Vagina (tissue), 2 donors: ENCODE results near the gene LRP11. TPM values are rescaled to one million over a fixed set of nuclear protein-coding genes. Genes with fewer than 3 reads are reported as not detected.

Source experiments
- DNase-seq, 2 donors: peaks; one replicate each; pipeline ENCODE4 v3.0.0-alpha.2; 2017; ENCODE audit errors: extremely low spot score in 2 of 2
- H3K27ac ChIP-seq: fragments of 200-600 bp; sonication (generic); one replicate; pipeline ENCODE4 v1.5.1; 2019
- H3K27me3 ChIP-seq: fragments of 200-600 bp; sonication (generic); one replicate; pipeline ENCODE4 v1.5.1; 2019
- H3K36me3 ChIP-seq, 2 donors: fragments of 200-600 bp; sonication (generic); one replicate each; pipeline ENCODE4 v1.5.1; 2017 to 2019
- H3K4me1 ChIP-seq: fragments of 200-600 bp; sonication (generic); one replicate; pipeline ENCODE4 v1.5.1; 2019
- H3K4me3 ChIP-seq, 2 donors: fragments of 200-600 bp; sonication (generic); 1 replicate in 1 of 2; 2 replicates in 1 of 2; pipeline ENCODE4 v1.5.1; 2016 to 2019
- H3K9me3 ChIP-seq: fragments of 200-600 bp; sonication (generic); one replicate; pipeline ENCODE4 v1.5.1; 2019
- POLR2A ChIP-seq, 2 donors: fragments of 450-650 bp; IDR thresholded peaks; one replicate each; pipeline ENCODE4 v1.6.1; 2017; ENCODE audit warnings: antibody characterized with exemption in 2 of 2, mild to moderate bottlenecking in 2 of 2, moderate library complexity in 2 of 2
- POLR2AphosphoS5 ChIP-seq, 2 donors: sonication (generic); formaldehyde crosslinking; IDR thresholded peaks; one replicate each; pipeline ENCODE4 v1.9.0; 2017; ENCODE audit warnings: antibody characterized with exemption in 2 of 2, mild to moderate bottlenecking in 2 of 2, low read depth in 1 of 2; ENCODE audit not compliant: insufficient read depth in 1 of 2
- intact Hi-C: fragments of 100-400 bp; cut with DNase I; formaldehyde crosslinking; loops from one replicate; pipeline ENCODE4 v1.15.1; 2023
- total RNA-seq: library from RNA; depleted of rRNA; stranded (reverse); fragments of >200 nt; gene quantifications from one replicate; pipeline ENCODE4 v1.2.3, GENCODE V29; 2016
- TF ChIP-seq, protein P1 (sequence below), 3 experiments: fragments of 450-650 bp in 2 of 3; fragments of 200-600 bp in 1 of 3; sonication (generic) in 1 of 3; IDR thresholded peaks; one replicate each; pipeline ENCODE4 v1.5.1; 2017 to 2019; ENCODE audit warnings: antibody characterized with exemption in 3 of 3, mild to moderate bottlenecking in 2 of 3, moderate library complexity in 2 of 3

Gene LRP11
- total RNA-seq, 1 donor from 2014 or later: 35.1 TPM

DNA sequence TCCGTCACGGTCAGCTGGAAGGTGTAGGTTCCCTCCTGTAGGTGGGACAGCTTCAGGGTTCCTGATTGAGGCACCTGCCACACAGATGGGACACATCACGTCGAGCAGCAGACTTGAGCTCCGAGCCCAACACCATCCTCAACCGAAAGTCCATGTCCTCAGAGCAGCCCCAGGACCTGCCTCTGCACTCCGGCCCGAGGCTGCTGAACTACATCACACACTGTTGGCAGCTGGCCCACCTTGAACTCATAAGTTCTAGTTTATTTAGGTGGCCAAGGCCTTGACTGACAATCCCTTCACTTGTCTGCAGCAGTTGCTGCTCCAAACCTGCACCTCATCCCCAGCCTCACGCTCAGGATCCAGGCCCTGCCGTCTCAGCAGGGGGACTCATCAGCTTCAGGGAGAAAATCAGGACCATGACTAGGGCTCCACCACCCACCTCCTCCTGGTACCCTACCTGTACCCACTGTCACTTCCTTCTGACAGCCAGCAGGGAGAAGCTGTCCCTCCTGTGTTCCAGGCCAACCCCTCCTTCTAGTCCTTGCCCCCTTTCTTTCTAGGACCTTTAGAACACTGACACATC, 21.0 kb downstream of the LRP11 start:
- intact Hi-C loops: loop anchor here (5.0 kb wide), 1 partner anchor 1849 kb away; no protein-coding TSS in a partner anchor
- TF ChIP-seq, protein P1, sequence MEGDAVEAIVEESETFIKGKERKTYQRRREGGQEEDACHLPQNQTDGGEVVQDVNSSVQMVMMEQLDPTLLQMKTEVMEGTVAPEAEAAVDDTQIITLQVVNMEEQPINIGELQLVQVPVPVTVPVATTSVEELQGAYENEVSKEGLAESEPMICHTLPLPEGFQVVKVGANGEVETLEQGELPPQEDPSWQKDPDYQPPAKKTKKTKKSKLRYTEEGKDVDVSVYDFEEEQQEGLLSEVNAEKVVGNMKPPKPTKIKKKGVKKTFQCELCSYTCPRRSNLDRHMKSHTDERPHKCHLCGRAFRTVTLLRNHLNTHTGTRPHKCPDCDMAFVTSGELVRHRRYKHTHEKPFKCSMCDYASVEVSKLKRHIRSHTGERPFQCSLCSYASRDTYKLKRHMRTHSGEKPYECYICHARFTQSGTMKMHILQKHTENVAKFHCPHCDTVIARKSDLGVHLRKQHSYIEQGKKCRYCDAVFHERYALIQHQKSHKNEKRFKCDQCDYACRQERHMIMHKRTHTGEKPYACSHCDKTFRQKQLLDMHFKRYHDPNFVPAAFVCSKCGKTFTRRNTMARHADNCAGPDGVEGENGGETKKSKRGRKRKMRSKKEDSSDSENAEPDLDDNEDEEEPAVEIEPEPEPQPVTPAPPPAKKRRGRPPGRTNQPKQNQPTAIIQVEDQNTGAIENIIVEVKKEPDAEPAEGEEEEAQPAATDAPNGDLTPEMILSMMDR (IDR thresholded peaks at IDR 0.05): no peak
- no peak for TF ChIP-seq POLR2AphosphoS5 (IDR thresholded peaks at IDR 0.05; ENCODE audit: insufficient read depth in 1 of 2, low read depth in 1 of 2)
- Histone ChIP-seq H3K27ac (no peak overlapping the region), H3K9me3 (no peaks in the 10 kb centered on the region), H3K4me1 (peaks cover 20% of the 10 kb centered on the region), H3K27me3 (no peaks in the 10 kb centered on the region), H3K4me3 (no peak overlapping the region), H3K36me3 (no peaks in the 10 kb centered on the region)
- peak in 1 of 2 donors; percentile 67 for DNase-seq

DNA sequence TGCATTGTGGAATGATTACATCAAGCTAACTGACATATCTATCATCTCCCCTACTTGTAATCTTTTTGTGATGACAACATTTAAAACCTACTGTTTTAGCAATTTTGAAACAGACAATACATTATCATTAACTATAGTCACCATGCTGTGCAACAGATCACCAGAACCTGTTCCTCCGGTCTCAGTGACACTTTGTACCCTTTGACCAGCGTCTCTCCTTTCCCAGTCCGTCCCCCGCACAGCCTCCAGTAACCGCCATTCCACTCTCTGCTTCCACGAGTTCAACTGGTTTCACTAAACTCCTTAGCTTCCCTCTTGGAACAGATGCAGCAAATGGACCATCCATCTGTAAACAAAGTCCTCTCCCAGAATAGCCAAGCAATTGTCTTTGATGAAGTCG, 21.8 kb downstream of the LRP11 start:
- no peaks in the 10 kb centered on the region for H3K36me3 ChIP-seq
- peak in 1 of 2 donors; percentile 46 for DNase-seq
- H3K9me3 ChIP-seq: no peaks in the 10 kb centered on the region
- no peaks in the 10 kb centered on the region for H3K27me3 ChIP-seq
- no peak overlapping the region for H3K4me3 ChIP-seq
- peaks cover 14% of the 10 kb centered on the region for H3K4me1 ChIP-seq
- TF ChIP-seq POLR2AphosphoS5 (IDR thresholded peaks at IDR 0.05; ENCODE audit: insufficient read depth in 1 of 2, low read depth in 1 of 2) (no peak), POLR2A (IDR thresholded peaks at IDR 0.05) (no peak)
- TF ChIP-seq, protein P1 (IDR thresholded peaks at IDR 0.05): no peak
- no peak overlapping the region for H3K27ac ChIP-seq
- intact Hi-C loops: loop anchor here (5.0 kb wide), 1 partner anchor 1850 kb away; no protein-coding TSS in a partner anchor

DNA sequence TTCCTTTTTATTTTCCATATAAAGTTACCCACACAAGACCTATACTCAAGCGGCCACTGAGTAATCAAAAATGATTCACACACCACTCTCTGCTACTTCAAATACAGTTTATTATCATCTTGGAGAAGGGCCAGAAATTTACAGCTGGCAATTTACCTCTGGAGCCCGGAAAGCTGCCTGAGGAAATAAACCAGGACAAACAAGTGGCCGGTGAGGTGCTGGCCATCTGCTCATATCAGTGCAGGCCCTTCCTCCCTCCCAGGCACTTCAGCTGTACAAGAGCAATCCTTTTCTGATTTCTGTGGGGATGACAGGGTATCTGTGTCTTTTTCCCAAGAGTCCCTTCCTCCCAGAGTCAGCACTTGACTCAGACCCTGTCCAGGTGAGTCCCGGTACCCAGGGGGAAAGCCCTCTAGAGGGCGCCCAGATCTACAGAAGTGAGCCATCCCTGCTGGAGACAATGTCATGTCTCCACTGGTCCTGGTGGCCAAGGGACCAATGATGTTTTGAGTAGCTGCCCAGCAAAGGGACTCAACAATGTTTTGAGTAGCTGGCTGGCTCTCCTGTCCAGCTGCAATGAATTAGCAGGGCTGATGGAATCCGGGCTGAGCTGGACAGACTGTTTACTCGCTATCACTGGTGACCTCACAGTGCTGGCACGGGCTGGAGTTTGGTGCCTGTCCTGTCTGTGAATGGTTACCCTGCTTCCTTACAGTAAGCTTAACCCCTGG, 23.6 kb downstream of the LRP11 start:
- peak in 1 of 2 donors; percentile 85 for DNase-seq
- no peak overlapping the region for H3K27ac ChIP-seq
- peaks cover 0 to 4% of the 10 kb centered on the region in 2 donors for H3K36me3 ChIP-seq

DNA sequence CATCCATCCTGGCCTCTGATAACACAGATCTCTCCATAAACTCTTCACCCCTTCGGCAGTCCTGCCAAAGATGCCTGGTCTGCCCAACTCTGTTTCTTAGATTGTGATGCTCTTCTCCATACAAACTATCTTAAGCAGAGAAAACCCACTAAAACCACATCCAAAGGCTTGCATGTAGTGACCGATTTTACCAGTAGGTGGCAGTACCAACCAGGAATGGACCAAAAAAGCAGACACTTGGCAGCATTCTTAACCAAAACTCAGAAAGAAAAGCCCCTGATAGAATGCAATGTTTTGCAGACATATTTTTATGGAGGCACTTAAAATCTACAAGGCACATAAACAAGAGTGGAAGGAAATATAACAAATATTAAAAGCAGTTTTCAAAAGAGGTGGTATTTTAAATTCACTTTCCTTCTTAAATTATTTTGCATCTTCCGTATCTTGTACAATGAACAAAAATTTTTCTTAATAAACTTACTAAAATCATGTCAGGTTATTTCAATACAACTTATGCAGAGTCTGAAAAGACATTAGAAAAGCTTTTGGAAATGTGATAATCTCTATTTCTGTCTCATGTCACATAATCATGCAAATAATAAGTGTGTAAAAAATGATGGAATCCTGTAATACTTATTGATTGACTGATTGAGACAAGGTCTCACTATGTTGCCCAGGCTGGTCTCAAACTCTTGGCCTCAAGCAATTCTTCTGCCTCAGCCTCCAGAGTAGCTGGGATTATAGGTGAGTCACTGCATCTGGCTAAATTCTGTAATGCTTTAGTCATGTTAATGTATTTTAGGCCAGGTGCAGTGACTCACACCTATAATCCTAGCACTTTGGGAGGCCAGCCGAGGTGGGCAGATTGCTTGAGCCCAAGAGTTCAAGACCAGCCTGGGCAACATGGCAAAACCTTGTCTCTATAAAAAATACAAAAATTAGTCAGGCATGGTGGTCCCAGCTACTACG, 29.4 kb downstream of the LRP11 start:
- no peaks in the 10 kb centered on the region for H3K9me3 ChIP-seq
- peaks cover 0 to 9% of the 10 kb centered on the region in 2 donors for H3K36me3 ChIP-seq
- TF ChIP-seq POLR2AphosphoS5 (IDR thresholded peaks at IDR 0.05; ENCODE audit: insufficient read depth in 1 of 2, low read depth in 1 of 2): no peak
- no peak for TF ChIP-seq POLR2A (IDR thresholded peaks at IDR 0.05)
- TF ChIP-seq, protein P1 (IDR thresholded peaks at IDR 0.05): peak; percentile 89 to 94 (median 93)
- intact Hi-C loops: loop anchor here (5.0 kb wide), 1 partner anchor 93 kb away; no protein-coding TSS in a partner anchor
- no peak overlapping the region for H3K4me3 ChIP-seq
- H3K27ac ChIP-seq: no peak overlapping the region
- DNase-seq: no peak
- H3K27me3 ChIP-seq: no peaks in the 10 kb centered on the region
- no peaks in the 10 kb centered on the region for H3K4me1 ChIP-seq

More for the DNA sequence above, 23.6 kb downstream of the LRP11 start:
- Histone ChIP-seq H3K9me3 (no peaks in the 10 kb centered on the region), H3K4me1 (no peaks in the 10 kb centered on the region), H3K27me3 (no peaks in the 10 kb centered on the region), H3K4me3 (no peak overlapping the region)
- TF ChIP-seq POLR2AphosphoS5 (IDR thresholded peaks at IDR 0.05; ENCODE audit: insufficient read depth in 1 of 2, low read depth in 1 of 2) (peak; percentile 38 to 42), POLR2A (IDR thresholded peaks at IDR 0.05) (no peak)
- TF ChIP-seq, protein P1 (IDR thresholded peaks at IDR 0.05): peak; percentile 29 to 43 (median 36)
- intact Hi-C loops: loop anchor here (5.0 kb wide), 1 partner anchor 1852 kb away; no protein-coding TSS in a partner anchor
